Stimulated activated CD4-positive, alpha-beta T cell treated with anti-CD3 and anti-CD28 coated beads, Interleukin-12 subunit alpha, Interleukin-12 subunit beta, amount 100 ng/mL, for 48 hours (primary cell): ENCODE data around the gene KAZN.

Experiments
- DNase-seq, 3 donors: peaks; one replicate each; pipeline ENCODE4 v3.0.0-alpha.2; 2020; ENCODE audit warnings: low read depth in 2 of 3, low spot score in 1 of 3

KAZN gene

GRCh38 chr1:14945132-14946010 is 346.9 kb downstream of the KAZN start:
- DNase-seq = no peak

GRCh38 chr1:14946011-14946359 is 347.5 kb downstream of the KAZN start:
- DNase-seq = no peak

- no peak for DNase-seq
These were observed 348.3 kb downstream of the KAZN start for GRCh38 chr1:14946684-14947238.

- DNase-seq = no peak
These were observed 348.9 kb downstream of the KAZN start for GRCh38 chr1:14947421-14947820.

GRCh38 chr1:14948112-14948652 is 349.7 kb downstream of the KAZN start:
- no peak for DNase-seq

DNA sequence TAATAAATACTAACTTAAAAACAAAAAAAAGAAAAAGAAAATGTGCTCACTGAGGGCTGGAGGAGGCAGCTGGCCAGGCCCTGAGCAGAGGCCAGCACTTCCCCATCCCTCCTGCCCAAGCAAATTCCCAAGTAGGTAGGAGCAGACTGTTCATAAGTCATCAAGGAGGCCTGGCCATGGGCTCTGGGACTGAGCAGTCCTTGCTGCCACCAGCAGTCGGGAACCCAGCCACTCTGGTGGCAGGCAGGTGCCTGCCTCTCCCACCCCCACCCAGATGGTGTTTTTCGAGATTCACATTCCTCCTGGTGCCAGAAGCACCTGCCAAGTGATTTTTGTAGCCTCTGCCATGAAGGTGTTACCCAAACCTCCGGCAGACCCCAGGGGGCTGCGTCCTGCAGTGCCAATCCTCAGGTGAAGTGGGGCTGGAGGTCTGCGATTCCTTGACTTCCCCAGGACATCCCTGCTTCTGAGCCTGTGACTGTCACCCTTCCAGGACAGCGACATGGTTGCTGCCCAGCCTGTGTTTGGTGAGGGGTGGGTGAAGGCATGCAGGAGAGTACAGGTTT is 350.9 kb downstream of the KAZN start:
- DNase-seq = no peak

- DNase-seq = no peak
These were observed 351.6 kb downstream of the KAZN start for GRCh38 chr1:14949836-14950713.

DNA sequence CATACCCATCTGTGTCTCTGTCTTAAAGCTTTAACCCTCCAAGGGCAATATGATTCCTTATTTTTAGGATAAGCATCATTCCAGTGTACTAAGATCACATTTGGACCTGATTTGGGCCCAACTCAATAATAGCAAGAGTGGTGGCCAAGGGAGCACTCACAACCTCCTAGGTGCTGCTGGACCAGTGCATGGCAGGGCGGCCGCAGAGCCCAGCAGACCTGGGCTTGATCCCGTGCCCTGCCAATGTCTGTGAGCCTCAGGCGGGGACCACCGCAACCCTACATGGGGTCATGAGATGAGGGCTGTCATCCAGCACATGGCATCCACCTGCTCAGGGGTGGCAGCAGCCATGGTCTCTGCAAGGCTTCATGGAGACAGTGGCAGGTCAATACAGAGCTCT is 353.3 kb downstream of the KAZN start:
- DNase-seq = no peak

DNA sequence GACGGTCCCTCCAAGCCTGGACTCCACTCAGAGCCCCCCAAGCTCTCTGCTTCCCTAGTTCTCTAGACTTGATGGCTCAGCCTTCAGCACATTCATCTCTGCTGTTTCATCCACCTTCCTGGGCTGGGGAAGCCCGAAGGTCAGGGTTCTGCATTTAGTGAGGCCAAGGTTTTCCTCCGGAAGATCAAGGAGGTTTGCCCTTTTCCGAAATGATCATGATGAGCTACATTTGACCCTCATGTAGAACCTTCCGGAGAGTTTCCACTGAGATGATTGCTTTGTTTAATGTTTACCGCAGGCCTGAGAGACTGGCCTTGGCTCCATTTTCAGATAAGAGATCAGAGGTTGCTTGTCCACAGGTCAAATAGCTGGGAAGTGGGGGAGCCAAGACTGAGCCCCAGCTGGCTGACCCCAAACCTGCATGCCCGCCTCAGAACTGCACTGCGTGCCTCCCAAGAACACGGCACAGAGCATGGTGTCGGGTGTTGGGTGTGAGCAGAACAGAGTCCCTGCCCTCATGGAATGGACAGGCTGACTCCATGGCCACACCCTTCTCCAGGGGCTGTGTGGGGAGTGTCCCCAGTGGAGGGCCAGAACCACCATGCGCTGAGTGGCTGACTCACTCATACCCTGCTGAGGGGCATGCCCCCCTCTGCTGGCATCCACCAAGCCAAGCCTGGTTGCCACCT is 354.3 kb downstream of the KAZN start:
- DNase-seq = no peak

DNA sequence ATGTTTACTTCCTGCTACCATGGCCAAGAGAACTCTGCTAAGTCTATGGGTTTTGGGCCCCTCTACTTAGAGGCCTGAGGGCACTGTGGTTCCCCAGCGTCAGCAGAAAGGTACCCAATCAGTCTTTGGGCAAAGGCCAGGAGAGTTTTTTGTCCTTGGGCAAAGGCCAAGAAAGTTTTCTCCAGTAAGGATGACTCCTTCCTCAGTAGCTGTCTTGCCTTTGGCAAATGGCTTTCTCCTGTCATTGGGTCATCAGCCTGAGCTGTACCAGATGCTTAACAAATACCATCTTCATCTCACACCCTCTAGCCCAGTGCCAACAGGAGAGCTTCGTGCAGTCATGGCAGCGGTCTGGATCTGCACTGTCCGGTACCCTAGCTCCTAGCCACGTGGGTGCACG is 355.7 kb downstream of the KAZN start:
- no peak for DNase-seq

DNA sequence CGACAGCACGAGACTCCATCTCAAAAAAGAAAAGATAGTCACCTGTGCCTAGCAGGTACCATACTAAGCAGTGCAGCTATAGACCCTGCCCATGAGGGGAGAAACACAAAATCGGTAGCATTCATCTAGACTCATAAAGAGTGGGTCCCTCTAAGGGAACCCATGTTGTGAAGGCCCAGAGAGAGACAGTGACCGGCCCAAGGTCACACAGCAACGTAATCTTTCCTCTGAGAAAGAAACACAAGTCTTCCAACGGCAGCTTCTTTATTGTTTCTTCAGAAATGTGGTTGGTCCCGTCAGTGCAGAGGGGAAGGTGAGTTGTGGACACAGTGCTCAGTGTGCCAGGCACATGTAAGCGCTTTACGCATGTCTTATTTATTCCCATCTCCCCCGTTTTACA is 356.4 kb downstream of the KAZN start:
- no peak for DNase-seq

GRCh38 chr1:14955402-14955801 is 356.9 kb downstream of the KAZN start:
- DNase-seq = no peak

DNA sequence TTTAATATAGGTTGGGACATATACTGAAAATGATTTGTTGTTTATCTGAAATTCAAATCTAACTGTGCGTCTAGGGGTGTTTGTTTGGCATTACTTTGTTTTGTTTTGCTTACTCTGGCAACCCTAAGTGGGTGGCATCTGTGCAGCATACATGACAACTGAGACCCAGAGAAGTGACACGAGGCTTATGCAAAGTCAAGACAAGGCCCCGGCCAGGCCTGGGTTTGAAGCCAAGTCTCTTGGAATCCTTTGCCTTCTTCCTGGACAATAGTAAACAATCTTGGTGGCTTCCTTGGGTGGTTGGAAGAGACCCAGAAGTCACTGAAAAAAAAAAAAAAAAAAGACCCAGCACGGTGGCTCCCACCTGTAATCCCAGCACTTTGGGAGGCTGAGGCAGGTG is 357.5 kb downstream of the KAZN start:
- no peak for DNase-seq

GRCh38 chr1:14956579-14957195 is 358.2 kb downstream of the KAZN start:
- DNase-seq = no peak

DNA sequence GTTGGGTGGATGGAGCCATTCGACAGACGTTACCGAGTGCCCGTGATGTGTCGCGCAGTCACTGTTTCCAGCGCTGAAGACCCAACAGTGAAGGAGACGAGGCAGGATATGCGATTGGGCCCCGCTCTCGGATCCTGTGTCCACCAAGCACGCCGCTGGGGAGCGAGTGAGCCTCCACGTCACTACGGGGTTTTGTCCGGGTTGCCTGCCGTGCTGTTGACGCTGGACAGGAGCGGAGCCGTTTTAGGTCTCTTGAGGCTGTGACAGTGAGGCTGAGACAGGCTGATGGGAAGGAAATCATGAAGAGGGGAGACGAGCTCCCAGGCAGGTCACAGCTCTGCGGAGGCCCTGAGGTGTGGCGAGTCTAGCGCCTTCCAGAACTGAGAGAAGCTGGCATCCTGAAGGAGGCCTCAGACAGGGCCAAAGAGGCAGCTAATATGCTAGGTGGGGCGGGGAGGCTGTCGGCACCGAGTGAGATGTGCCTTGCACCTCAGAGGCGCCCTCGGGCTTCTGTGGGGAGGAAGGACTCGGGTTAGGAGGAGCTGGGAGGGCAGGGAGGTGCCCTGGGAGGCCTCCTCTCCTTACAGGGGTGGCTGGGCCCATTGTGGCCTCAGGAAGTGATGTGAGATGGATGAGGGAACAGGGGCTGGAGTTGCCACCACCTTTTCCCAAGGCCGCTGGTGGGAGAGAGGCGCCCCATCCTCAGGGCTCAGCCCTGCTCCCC is 359.1 kb downstream of the KAZN start:
- DNase-seq = no peak

- DNase-seq = no peak
These were observed 360.0 kb downstream of the KAZN start for GRCh38 chr1:14958249-14959058.

DNA sequence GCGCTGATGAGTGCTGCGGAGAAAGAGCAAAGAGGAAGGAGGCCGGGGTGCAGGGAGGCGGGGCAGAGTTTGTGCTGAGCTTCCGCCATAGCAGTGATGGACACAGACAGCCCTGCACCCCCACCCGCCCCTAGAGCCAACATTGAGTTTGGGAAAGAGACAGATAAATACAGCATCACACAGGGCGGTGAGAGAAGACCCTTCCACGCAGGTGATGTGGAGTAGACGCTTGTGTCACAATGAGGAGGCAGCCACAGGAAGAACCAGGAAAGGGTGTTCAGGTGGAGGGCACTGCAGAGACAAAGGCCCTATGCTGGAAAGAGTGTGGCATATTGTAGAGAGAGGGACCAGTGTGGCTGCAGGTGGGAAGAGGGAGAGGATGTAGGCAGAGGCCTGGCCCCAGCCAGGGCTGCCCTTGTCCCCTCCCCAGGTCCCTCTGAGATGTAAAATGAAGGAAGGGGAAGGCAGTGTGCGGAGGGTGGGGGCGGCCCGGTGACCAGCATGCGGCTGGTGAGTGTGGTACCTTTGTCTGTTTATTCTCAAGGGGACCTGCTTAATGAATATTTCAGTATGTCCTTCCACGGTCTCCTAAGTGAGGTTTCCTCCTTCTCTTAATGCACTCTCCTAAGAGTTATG is 360.7 kb downstream of the KAZN start:
- DNase-seq = no peak

DNA sequence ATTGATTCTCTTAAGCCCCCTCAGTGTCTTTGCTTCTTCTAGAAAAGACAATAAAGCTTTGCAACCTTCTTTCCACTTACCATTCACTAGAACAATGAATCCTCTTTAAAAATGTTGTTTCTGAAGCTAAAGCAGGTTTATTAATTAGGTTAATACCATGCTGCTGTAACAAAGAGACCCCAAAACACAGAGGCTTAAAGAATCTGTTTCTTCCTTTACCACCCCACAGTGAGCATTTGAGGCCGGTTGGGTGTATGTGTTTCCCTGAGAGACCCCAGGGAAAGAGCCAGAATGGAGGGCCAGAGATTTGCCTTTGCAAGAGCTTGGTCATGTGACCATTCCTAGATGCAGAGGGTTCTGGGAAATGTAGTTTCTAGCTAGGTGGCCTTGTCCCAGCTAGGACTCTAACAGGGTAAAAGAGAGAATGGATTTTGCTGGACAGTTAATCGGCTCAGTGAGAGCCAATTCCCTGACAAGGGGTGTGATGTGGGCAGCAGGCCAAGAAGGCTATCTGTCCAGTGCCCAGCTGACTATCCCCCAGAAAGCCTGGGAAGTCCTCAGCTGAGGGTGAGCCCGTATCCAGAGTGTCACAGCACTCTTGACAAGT is 363.3 kb downstream of the KAZN start:
- DNase-seq = no peak
